ENCODE data around the gene GHR. TPM values are rescaled to one million over a fixed set of nuclear protein-coding genes. Genes with fewer than 3 reads are reported as not detected.

The GHR gene
- total RNA-seq, 1 donor from 2014 or later = 6.6 TPM

DNA sequence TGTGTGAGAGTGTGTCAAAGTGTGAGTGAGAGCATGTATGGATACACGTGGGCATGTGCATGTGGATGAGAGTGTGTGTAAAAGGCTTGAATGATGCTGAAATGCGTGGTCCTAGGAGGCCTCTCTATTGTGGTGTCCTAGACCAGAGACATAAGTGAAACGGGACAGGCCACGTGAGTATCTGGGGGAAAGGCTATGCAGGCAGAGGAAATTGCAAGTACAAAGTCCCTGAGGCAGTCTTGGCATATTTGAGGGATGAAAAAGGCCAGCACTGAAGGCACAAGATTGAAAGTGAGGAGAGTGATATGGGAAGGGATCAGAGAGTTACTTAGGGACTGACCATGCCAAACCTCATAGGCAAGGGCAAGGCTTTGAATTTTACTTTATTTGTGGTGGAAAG, 266.2 kb downstream of the GHR start:
- no peak for DNase-seq (ENCODE audit: low spot score, unreplicated experiment)
- TF ChIP-seq, protein P1, sequence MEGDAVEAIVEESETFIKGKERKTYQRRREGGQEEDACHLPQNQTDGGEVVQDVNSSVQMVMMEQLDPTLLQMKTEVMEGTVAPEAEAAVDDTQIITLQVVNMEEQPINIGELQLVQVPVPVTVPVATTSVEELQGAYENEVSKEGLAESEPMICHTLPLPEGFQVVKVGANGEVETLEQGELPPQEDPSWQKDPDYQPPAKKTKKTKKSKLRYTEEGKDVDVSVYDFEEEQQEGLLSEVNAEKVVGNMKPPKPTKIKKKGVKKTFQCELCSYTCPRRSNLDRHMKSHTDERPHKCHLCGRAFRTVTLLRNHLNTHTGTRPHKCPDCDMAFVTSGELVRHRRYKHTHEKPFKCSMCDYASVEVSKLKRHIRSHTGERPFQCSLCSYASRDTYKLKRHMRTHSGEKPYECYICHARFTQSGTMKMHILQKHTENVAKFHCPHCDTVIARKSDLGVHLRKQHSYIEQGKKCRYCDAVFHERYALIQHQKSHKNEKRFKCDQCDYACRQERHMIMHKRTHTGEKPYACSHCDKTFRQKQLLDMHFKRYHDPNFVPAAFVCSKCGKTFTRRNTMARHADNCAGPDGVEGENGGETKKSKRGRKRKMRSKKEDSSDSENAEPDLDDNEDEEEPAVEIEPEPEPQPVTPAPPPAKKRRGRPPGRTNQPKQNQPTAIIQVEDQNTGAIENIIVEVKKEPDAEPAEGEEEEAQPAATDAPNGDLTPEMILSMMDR (IDR thresholded peaks at IDR 0.05; ENCODE audit: unreplicated experiment) = no peak
- Mint-ChIP-seq H3K4me3 (ENCODE audit: low read depth) (no peak overlapping the region), H3K36me3 (ENCODE audit: insufficient read depth) (peaks cover 2% of the 10 kb centered on the region), H3K9me3 (ENCODE audit: low read depth) (peaks cover 3% of the 10 kb centered on the region), H3K4me1 (ENCODE audit: low read depth) (no peaks in the 10 kb centered on the region), H3K27me3 (no peaks in the 10 kb centered on the region), H3K27ac (no peak overlapping the region)

DNA sequence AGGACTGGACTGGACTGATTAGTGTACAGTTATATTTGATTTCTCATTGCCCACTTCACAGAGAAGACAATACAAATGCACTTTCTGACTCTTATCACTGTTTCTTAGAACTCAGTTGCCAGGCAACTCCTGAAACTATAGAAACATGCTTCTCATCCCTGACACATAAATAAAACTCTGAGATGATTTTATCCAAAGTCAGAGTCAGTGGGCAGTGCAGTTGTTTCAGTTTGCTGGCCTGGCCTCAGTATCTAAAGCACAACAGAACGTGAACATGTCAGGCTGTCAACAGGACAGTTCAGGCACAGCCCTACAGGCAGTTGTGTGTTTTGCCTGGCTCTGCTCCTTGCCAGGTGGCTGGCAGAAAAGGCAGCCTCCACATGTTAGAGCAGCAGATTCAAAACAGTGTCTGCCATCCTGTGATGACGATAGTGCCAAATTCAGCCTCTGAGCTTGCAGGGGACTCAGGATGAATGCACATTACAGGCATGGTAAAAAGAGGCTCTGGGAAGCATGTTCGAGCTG, 268.2 kb downstream of the GHR start:
- Mint-ChIP-seq H3K4me1 (ENCODE audit: low read depth) (no peaks in the 10 kb centered on the region), H3K9me3 (ENCODE audit: low read depth) (peaks cover 3% of the 10 kb centered on the region), H3K27ac (no peak overlapping the region), H3K27me3 (no peaks in the 10 kb centered on the region), H3K36me3 (ENCODE audit: insufficient read depth) (no peaks in the 10 kb centered on the region), H3K4me3 (ENCODE audit: low read depth) (no peak overlapping the region)
- TF ChIP-seq, protein P1 (IDR thresholded peaks at IDR 0.05; ENCODE audit: unreplicated experiment) = no peak
- no peak for DNase-seq (ENCODE audit: low spot score, unreplicated experiment)

DNA sequence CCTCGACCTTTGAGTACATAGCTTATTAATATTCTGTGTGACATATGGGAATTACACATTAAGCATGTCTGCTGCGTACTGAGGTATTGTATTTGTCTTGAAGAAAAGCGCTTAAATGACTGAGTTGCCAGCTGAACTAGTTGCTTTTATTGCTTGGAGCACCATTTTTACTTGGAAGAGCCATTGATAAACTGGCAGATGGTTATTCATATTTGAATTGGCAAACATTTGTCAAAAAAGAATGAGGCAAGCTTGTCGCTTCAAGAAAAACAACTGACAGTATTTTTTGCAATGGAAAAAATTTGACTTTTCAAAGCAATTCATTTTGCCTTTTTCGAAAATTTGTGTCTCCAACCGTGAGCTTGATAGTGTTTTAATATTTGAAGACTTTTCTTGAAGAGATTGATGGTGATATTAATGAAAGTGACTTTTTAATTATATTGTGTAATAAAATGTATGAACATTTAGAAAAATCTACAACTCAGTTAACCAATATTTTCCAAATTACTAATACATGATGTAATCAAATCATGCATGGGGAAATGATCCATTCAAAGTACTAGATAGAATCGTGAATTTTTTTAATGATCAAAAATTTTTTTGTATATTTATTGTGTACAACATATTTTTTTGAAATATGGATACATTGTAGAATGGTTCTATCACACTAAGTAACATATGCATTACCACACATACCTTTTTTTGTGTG, 278.3 kb downstream of the GHR start:
- H3K27me3 Mint-ChIP-seq = no peaks in the 10 kb centered on the region
- H3K27ac Mint-ChIP-seq = no peak overlapping the region
- no peak for DNase-seq (ENCODE audit: low spot score, unreplicated experiment)
- peaks cover 24% of the 10 kb centered on the region for H3K36me3 Mint-ChIP-seq (ENCODE audit: insufficient read depth)
- no peaks in the 10 kb centered on the region for H3K4me1 Mint-ChIP-seq (ENCODE audit: low read depth)
- H3K9me3 Mint-ChIP-seq (ENCODE audit: low read depth) = peaks cover 35% of the 10 kb centered on the region
- H3K4me3 Mint-ChIP-seq (ENCODE audit: low read depth) = no peak overlapping the region
- TF ChIP-seq, protein P1 (IDR thresholded peaks at IDR 0.05; ENCODE audit: unreplicated experiment) = no peak

DNA sequence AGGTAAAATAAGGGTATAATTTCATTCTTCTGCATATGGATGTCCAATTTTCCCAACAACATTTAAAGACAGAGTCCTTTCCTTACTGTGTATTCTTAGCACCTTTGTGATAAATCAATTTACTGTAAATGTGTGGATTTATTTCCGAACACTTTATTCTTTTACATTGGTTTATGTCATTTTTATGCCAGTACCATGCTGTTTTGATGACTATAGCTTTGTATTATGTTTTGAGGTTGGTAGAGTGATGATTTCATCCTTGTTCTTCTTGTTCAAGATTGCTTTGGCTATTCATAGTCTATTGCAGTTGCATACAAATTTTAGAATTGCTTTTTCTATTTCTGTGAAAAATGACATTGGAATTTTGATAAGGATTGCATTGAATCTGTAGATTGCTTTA, 280.0 kb downstream of the GHR start:
- H3K27ac Mint-ChIP-seq = no peak overlapping the region
- TF ChIP-seq, protein P1 (IDR thresholded peaks at IDR 0.05; ENCODE audit: unreplicated experiment) = no peak
- no peak overlapping the region for H3K4me3 Mint-ChIP-seq (ENCODE audit: low read depth)
- H3K9me3 Mint-ChIP-seq (ENCODE audit: low read depth) = peaks cover 38% of the 10 kb centered on the region
- H3K27me3 Mint-ChIP-seq = no peaks in the 10 kb centered on the region
- H3K4me1 Mint-ChIP-seq (ENCODE audit: low read depth) = no peaks in the 10 kb centered on the region
- no peak for DNase-seq (ENCODE audit: low spot score, unreplicated experiment)
- H3K36me3 Mint-ChIP-seq (ENCODE audit: insufficient read depth) = peaks cover 26% of the 10 kb centered on the region

DNA sequence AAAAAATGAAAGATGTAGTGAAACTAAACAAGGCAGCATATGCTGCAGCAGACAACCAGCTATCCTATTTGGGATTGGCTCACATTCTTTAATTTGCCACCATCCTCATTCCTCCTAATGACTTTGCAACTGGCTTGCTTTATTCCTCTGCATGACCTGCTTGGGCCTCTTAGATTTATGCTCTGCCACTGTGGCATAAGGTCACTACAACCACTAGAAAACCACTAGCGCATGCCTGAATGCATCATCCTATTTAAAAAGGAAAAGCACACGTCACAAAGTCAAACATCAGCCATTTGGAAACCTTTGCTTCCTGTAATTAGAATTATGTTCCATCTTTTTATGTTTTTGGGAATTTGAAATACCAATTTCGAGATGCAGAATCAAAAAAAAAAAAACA, 292.5 kb downstream of the GHR start:
- TF ChIP-seq, protein P1 (IDR thresholded peaks at IDR 0.05; ENCODE audit: unreplicated experiment) = no peak
- H3K4me1 Mint-ChIP-seq (ENCODE audit: low read depth) = no peaks in the 10 kb centered on the region

More for the DNA sequence above, 292.5 kb downstream of the GHR start:
- Mint-ChIP-seq H3K27ac (no peak overlapping the region), H3K27me3 (no peaks in the 10 kb centered on the region), H3K9me3 (ENCODE audit: low read depth) (no peaks in the 10 kb centered on the region), H3K4me3 (ENCODE audit: low read depth) (no peak overlapping the region), H3K36me3 (ENCODE audit: insufficient read depth) (no peaks in the 10 kb centered on the region)
- DNase-seq (ENCODE audit: low spot score, unreplicated experiment) = no peak
